ENCODE results near the gene NTN1. TPM values are rescaled to one million over a fixed set of nuclear protein-coding genes. Genes with fewer than 3 reads are reported as not detected.
"Not testable (repeated sequence)": the region's sequence is repeated elsewhere in the genome, so short reads cannot be mapped to it uniquely, and the experiment has no call there.

Gene NTN1
- total RNA-seq, 1 donor from 2014 or later, result 5.8 TPM

GRCh38 chr17:9123594-9124553 lies 102.6 kb downstream of the NTN1 start:
- DNase-seq (ENCODE audit: low spot score), result no peak

GRCh38 chr17:9124554-9124935 lies 103.2 kb downstream of the NTN1 start:
- DNase-seq (ENCODE audit: low spot score), result no peak

- DNase-seq (ENCODE audit: low spot score), result no peak
Observed at GRCh38 chr17:9125722-9126121, 104.4 kb downstream of the NTN1 start.

- DNase-seq (ENCODE audit: low spot score), result no peak
Observed at GRCh38 chr17:9127340-9127739, 106.0 kb downstream of the NTN1 start.

GRCh38 chr17:9131371-9131770 lies 110.1 kb downstream of the NTN1 start:
- no peak for DNase-seq (ENCODE audit: low spot score)

GRCh38 chr17:9132291-9132690 lies 111.0 kb downstream of the NTN1 start:
- no peak for DNase-seq (ENCODE audit: low spot score)

GRCh38 chr17:9132944-9133610 lies 111.8 kb downstream of the NTN1 start:
- no peak for DNase-seq (ENCODE audit: low spot score)

GRCh38 chr17:9138161-9138717 lies 116.9 kb downstream of the NTN1 start:
- DNase-seq (ENCODE audit: low spot score), result no peak

GRCh38 chr17:9139695-9140094 lies 118.4 kb downstream of the NTN1 start:
- no peak for DNase-seq (ENCODE audit: low spot score)

- no peak for DNase-seq (ENCODE audit: low spot score)
Observed at GRCh38 chr17:9140550-9141424, 119.5 kb downstream of the NTN1 start.

- no peak for DNase-seq (ENCODE audit: low spot score)
Observed at GRCh38 chr17:9141425-9141753, 120.1 kb downstream of the NTN1 start.

- no peak for DNase-seq (ENCODE audit: low spot score)
Observed at GRCh38 chr17:9142772-9143494, 121.6 kb downstream of the NTN1 start.

GRCh38 chr17:9144502-9145249 lies 123.4 kb downstream of the NTN1 start:
- no peak for DNase-seq (ENCODE audit: low spot score)

- peak; percentile 26 for DNase-seq (ENCODE audit: low spot score)
Observed at GRCh38 chr17:9146064-9146463, 124.8 kb downstream of the NTN1 start.

GRCh38 chr17:9148905-9149525 lies 127.7 kb downstream of the NTN1 start:
- peak; percentile 10 for DNase-seq (ENCODE audit: low spot score)

- DNase-seq (ENCODE audit: low spot score), result peak; percentile 89
Observed at GRCh38 chr17:9150446-9151090, 129.3 kb downstream of the NTN1 start.

GRCh38 chr17:9151091-9151490 lies 129.8 kb downstream of the NTN1 start:
- DNase-seq (ENCODE audit: low spot score), result peak; percentile 44

GRCh38 chr17:9151740-9152139 lies 130.4 kb downstream of the NTN1 start:
- DNase-seq (ENCODE audit: low spot score), result not testable (repeated sequence)

Data from umbilical cord (tissue), 2 donors.